K562 (cell line): ENCODE results near the gene C2CD4D. TPM values are rescaled to one million over a fixed set of nuclear protein-coding genes. Genes with fewer than 3 reads are reported as not detected.

Source experiments
- ATAC-seq: fragments of 200-7000 bp; cut with Tn5 transposase; 3 replicates; pipeline ENCODE4 v1.9.1; 2020; ENCODE audit warnings: moderate library complexity
- BruUV-seq: library from RNA; stranded (reverse); fragments of 400-500 nt; replicated peaks from 2 replicates; lab custom pipeline; 2021; lab: Mats Ljungman, UMichigan
- CTCF ChIA-PET: fragments of 300-600 bp; formaldehyde crosslinking; extraction: SDS; loops from one replicate; lab custom pipeline; 2021; ENCODE audit warnings: low intra/inter-chr PET ratio; lab: Yijun Ruan, JAX
- POLR2A ChIA-PET: fragments of 300-600, 350-650 bp; sonication (Branson Sonifier 250); formaldehyde crosslinking; extraction: SDS; loops from one replicate; lab custom pipeline; 2021; ENCODE audit warnings: antibody characterized with exemption, inconsistent platforms; lab: Yijun Ruan, JAX
- DNase-seq, 4 experiments: peaks; one replicate each; pipeline versions ENCODE4 v3.0.0 to v3.0.0-alpha.2; 2011 to 2018; ENCODE audit warnings: low spot score in 3 of 4, mixed read lengths in 3 of 4; ENCODE audit errors: extremely low read depth in 1 of 4
- FAIRE-seq: peaks from 2 replicates; lab custom pipeline; 2011; peaks lifted over from hg19 to GRCh38; lab: Jason Lieb, UNC
- H2AFZ ChIP-seq: 2 replicates; pipeline ENCODE4 v1.6.0; 2011; ENCODE audit warnings: low read depth, low read length, control low read depth, inconsistent platforms
- H3K27ac ChIP-seq: fragments of 200-600 bp; 3 replicates; pipeline ENCODE4 v1.8.0; 2011; ENCODE audit warnings: low read depth, mild to moderate bottlenecking, control low read depth, inconsistent platforms, low read length, moderate library complexity, mixed read lengths; ENCODE audit errors: extremely low read depth
- H3K27me3 ChIP-seq, 2 experiments: fragments of 300-600 bp in 1 of 2; 2 replicates in 1 of 2; 3 replicates in 1 of 2; pipeline versions ENCODE4 v1.6.0 to v1.8.0; 2011; ENCODE audit warnings: inconsistent platforms in 2 of 2, low read length in 2 of 2, mild to moderate bottlenecking in 1 of 2, mixed read lengths in 1 of 2, moderate library complexity in 1 of 2; ENCODE audit not compliant: control insufficient read depth in 2 of 2, insufficient read depth in 2 of 2
- H3K36me3 ChIP-seq: fragments of 300-600 bp; 3 replicates; pipeline ENCODE4 v1.8.0; 2011; ENCODE audit warnings: mild to moderate bottlenecking, low read length, inconsistent platforms; ENCODE audit not compliant: control insufficient read depth, insufficient read depth
- H3K4me1 ChIP-seq, 2 experiments: fragments of 200-600 bp in 1 of 2; replicated peaks in 1 of 2; 2 replicates in 1 of 2; 3 replicates in 1 of 2; pipeline versions ENCODE4 v1.5.1 to v1.8.0; 2011; ENCODE audit warnings: inconsistent platforms in 2 of 2, low read length in 2 of 2, mild to moderate bottlenecking in 1 of 2, mixed read lengths in 1 of 2, moderate library complexity in 1 of 2; ENCODE audit not compliant: control insufficient read depth in 2 of 2, insufficient read depth in 2 of 2
- H3K4me2 ChIP-seq: 2 replicates; pipeline ENCODE4 v1.6.1; 2011; ENCODE audit warnings: low read length, control low read depth, inconsistent platforms, mixed read lengths; ENCODE audit not compliant: insufficient read depth
- H3K4me3 ChIP-seq: fragments of 200-600 bp; sonication (generic), shearing (Covaris generic); 2 replicates; pipeline ENCODE4 v1.5.1; 2016; ENCODE audit warnings: control low read depth, inconsistent platforms
- H3K79me2 ChIP-seq: fragments of 200-600 bp; 3 replicates; pipeline ENCODE4 v1.8.0; 2011; ENCODE audit warnings: low read length, inconsistent platforms; ENCODE audit not compliant: control insufficient read depth, insufficient read depth
- H3K9ac ChIP-seq, 2 experiments: 2 replicates each; pipeline versions ENCODE4 v1.6.0 to v1.6.1; 2011; ENCODE audit warnings: low read depth in 2 of 2, low read length in 2 of 2, control low read depth in 1 of 2, inconsistent platforms in 1 of 2, mild to moderate bottlenecking in 1 of 2, mixed read lengths in 1 of 2; ENCODE audit not compliant: insufficient read depth in 1 of 2
- H3K9me1 ChIP-seq: one replicate; pipeline ENCODE4 v1.6.0; 2011; ENCODE audit warnings: inconsistent platforms, mild to moderate bottlenecking, low read length, moderate library complexity; ENCODE audit not compliant: control insufficient read depth, insufficient read depth
- H3K9me3 ChIP-seq: replicated peaks from 2 replicates; pipeline ENCODE4 v1.5.1; 2011; ENCODE audit warnings: low read depth, low read length, inconsistent platforms; ENCODE audit not compliant: control insufficient read depth, insufficient read depth
- H4K20me1 ChIP-seq: replicated peaks from 2 replicates; pipeline ENCODE4 v1.6.1; 2011; ENCODE audit warnings: low read length, inconsistent platforms, mixed read lengths; ENCODE audit not compliant: control insufficient read depth, insufficient read depth
- ZNF583 ChIP-seq: fragments of 250-450 bp; sonication (Bioruptor Pico); IDR thresholded peaks from 2 replicates; pipeline ENCODE4 v1.4.0; 2020
- WGBS: fragments of 100-300 bp; shearing (Covaris generic); methylation state at CpG from one replicate; pipeline ENCODE4 v1.1.6; 2016; ENCODE audit warnings: low coverage, mixed read lengths; ENCODE audit not compliant: insufficient coverage; ENCODE audit errors: missing lambda C conversion rate; 5-methylcytosine and 5-hydroxymethylcytosine counted together
- in situ Hi-C: fragments of 300-500 bp; cut with MboI; formaldehyde crosslinking; loops from 4 replicates; pipeline ENCODE4 v1.15.0; 2018; ENCODE audit warnings: inconsistent platforms, mixed read lengths
- intact Hi-C: fragments of 100-400 bp; cut with micrococcal nuclease; formaldehyde crosslinking; loops from 2 replicates; pipeline ENCODE4 v1.14.2; 2022
- polyA plus RNA-seq, 8 experiments: library from polyadenylated mRNA; depleted of rRNA in 4 of 8; stranded (reverse) in 5 of 8; unstranded in 3 of 8; fragments of >200 nt; fragmentation: Nextera tagmentation in 2 of 8; fragmentation: Illumina TruSeq in 1 of 8; extraction: Ambion mirVana in 2 of 8; extraction: Trizol in 1 of 8; gene quantifications; 2 replicates each; pipeline versions ENCODE4 v1.2.1 to v1.2.3, GENCODE V29; 2011 to 2014; ENCODE audit warnings: inconsistent platforms in 1 of 8, missing spikeins in 1 of 8
- total RNA-seq, 7 experiments: library from RNA; depleted of rRNA in 6 of 7; stranded (reverse); fragments of >200 nt in 6 of 7; fragmentation: Illumina TruSeq in 2 of 7; extraction: Trizol in 2 of 7; gene quantifications; 2 replicates each; pipeline versions ENCODE4 v1.2.1 to v1.2.3, GENCODE V29; 2011 to 2021; ENCODE audit warnings: low replicate concordance in 1 of 7
- TF ChIP-seq, protein P1 (sequence below), 2 experiments: IDR thresholded peaks in 1 of 2; conservative IDR thresholded peaks in 1 of 2; 2 replicates each; pipeline ENCODE4 v1.6.1; 2016; ENCODE audit warnings: low read depth in 2 of 2, mild to moderate bottlenecking in 1 of 2, missing compliant biosample characterization in 1 of 2, missing genetic modification characterization in 1 of 2, moderate library complexity in 1 of 2
- TF ChIP-seq, protein P2 (sequence below): sonication (generic); formaldehyde crosslinking; IDR thresholded peaks from 2 replicates; pipeline ENCODE4 v1.5.0; 2020; ENCODE audit warnings: missing genetic modification reagents
- TF ChIP-seq, protein P3 (sequence below): fragments of 450-650 bp; IDR thresholded peaks from 2 replicates; pipeline ENCODE4 v1.6.1; 2016
- TF ChIP-seq, protein P4 (sequence below), 3 experiments: IDR thresholded peaks in 2 of 3; conservative IDR thresholded peaks in 1 of 3; 2 replicates each; pipeline ENCODE4 v1.5.1; 2011 to 2012; ENCODE audit warnings: low read length in 3 of 3, mild to moderate bottlenecking in 3 of 3, control low read depth in 2 of 3, improper control_type of control experiment in 1 of 3, inconsistent platforms in 1 of 3, low read depth in 1 of 3, mixed read lengths in 1 of 3, moderate library complexity in 1 of 3; ENCODE audit not compliant: insufficient read depth in 2 of 3

C2CD4D gene
- total and polyA plus RNA-seq, 9 of the 15 experiments (the other 6 are each of a cell fraction or from before 2014, with no cell fraction given) = not detected

DNA sequence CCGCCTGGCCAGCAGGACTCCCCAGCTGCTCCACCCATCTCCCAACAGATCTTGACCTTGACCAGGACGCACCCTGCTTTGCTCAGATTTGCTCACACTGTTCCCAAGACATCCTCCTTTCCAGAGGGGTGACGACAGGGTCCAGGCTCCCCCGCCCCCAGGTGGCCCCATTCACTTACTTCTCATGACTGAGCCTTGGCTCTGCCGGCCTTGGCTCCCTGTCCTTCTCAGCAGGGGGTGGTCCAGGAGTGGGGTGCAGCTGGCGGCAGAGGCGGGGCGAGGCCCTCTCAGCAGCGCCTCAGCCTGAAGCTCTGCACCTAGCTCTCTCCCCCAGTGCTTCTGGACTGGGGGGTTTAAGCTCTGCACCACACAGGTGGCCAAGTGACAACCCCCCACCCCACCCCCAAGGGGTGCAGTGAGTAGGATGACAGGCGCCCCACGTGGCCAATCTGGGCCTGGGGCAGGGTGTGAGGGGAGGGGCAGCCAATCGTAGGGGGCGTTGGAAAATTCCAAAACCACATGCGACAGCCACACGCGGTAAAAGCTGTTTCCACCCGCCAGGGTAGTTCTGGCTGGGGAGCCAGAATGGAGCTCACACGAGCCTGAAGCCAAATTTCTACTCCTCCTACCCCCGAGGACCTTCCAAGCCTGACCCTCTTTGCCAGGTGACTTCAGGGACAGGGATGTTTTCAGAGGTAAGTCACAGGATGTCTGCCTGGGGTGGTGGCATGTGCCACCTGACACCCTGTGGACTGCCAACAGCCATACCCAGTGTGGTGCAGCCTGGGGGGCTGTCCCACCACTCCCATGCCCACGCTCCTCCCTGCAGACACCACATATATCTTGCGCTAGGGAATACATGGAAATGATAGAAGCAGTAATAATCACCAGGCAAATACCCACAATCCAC is 13.6 kb downstream of the C2CD4D start:
- intact Hi-C loops = no loop called here
- Histone ChIP-seq H3K79me2 (no peaks in the 10 kb centered on the region), H3K4me2 (no peak overlapping the region), H3K9me3 (no peaks in the 10 kb centered on the region), H3K27ac (no peak overlapping the region), H3K9me1 (no peaks in the 10 kb centered on the region), H4K20me1 (no peaks in the 10 kb centered on the region; the same call in 1 of the 2 replicates), H2AFZ (no peak overlapping the region), H3K4me1 (peaks cover 7 to 23% of the 10 kb centered on the region in 2 experiments), H3K36me3 (no peaks in the 10 kb centered on the region), H3K27me3 (peaks cover 20 to 46% of the 10 kb centered on the region in 2 experiments; a peak in 4 of 5 replicates), H3K4me3 (no peak overlapping the region), H3K9ac (peak overlapping the region in 1 of 2 experiments; percentile 35; a peak in 1 of 4 replicates)
- 14% methylated on average over 14 of the region's 21 CpGs for WGBS
- DNase-seq (peak; percentile 19 to 52 (median 38)), ATAC-seq (peak; percentile 15; the same call in 1 of the 3 replicates), FAIRE-seq (no peak)
- ChIA-PET CTCF (no interaction called here), POLR2A (interaction anchor here (0.6 to 1.0 kb wide), 2 partner anchors 28 to 51 kb away, joined by 3 read pairs; partner anchors contain the start of gene THEM5)
- TF ChIP-seq, protein P1, sequence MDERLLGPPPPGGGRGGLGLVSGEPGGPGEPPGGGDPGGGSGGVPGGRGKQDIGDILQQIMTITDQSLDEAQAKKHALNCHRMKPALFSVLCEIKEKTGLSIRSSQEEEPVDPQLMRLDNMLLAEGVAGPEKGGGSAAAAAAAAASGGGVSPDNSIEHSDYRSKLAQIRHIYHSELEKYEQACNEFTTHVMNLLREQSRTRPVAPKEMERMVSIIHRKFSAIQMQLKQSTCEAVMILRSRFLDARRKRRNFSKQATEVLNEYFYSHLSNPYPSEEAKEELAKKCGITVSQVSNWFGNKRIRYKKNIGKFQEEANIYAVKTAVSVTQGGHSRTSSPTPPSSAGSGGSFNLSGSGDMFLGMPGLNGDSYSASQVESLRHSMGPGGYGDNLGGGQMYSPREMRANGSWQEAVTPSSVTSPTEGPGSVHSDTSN (CRISPR knock-in tag; IDR thresholded peaks at IDR 0.05; ENCODE audit: low read depth) = no peak
- TF ChIP-seq, protein P1 (tag; conservative IDR thresholded peaks at IDR 0.05; ENCODE audit: low read depth) = 0 out of 2 replicates have a peak, but pooled peaks have one; percentile 19
- TF ChIP-seq ZNF583 (CRISPR knock-in tag) = no peak
- TF ChIP-seq, protein P2, sequence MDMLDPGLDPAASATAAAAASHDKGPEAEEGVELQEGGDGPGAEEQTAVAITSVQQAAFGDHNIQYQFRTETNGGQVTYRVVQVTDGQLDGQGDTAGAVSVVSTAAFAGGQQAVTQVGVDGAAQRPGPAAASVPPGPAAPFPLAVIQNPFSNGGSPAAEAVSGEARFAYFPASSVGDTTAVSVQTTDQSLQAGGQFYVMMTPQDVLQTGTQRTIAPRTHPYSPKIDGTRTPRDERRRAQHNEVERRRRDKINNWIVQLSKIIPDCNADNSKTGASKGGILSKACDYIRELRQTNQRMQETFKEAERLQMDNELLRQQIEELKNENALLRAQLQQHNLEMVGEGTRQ = 0 out of 2 replicates have a peak, but pooled peaks have one; percentile 34
- TF ChIP-seq, protein P3, sequence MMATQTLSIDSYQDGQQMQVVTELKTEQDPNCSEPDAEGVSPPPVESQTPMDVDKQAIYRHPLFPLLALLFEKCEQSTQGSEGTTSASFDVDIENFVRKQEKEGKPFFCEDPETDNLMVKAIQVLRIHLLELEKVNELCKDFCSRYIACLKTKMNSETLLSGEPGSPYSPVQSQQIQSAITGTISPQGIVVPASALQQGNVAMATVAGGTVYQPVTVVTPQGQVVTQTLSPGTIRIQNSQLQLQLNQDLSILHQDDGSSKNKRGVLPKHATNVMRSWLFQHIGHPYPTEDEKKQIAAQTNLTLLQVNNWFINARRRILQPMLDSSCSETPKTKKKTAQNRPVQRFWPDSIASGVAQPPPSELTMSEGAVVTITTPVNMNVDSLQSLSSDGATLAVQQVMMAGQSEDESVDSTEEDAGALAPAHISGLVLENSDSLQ = peak; percentile 87
- TF ChIP-seq, protein P4, sequence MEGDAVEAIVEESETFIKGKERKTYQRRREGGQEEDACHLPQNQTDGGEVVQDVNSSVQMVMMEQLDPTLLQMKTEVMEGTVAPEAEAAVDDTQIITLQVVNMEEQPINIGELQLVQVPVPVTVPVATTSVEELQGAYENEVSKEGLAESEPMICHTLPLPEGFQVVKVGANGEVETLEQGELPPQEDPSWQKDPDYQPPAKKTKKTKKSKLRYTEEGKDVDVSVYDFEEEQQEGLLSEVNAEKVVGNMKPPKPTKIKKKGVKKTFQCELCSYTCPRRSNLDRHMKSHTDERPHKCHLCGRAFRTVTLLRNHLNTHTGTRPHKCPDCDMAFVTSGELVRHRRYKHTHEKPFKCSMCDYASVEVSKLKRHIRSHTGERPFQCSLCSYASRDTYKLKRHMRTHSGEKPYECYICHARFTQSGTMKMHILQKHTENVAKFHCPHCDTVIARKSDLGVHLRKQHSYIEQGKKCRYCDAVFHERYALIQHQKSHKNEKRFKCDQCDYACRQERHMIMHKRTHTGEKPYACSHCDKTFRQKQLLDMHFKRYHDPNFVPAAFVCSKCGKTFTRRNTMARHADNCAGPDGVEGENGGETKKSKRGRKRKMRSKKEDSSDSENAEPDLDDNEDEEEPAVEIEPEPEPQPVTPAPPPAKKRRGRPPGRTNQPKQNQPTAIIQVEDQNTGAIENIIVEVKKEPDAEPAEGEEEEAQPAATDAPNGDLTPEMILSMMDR (IDR thresholded peaks at IDR 0.05 in 2 of 3, conservative IDR thresholded peaks at IDR 0.05 in 1 of 3; ENCODE audit: insufficient read depth in 2 of 3, low read depth in 1 of 3, low read length in 3 of 3) = 0 out of 6 replicates have a peak, but pooled peaks of 1 of the 3 experiments have one; percentile 2
- no TSS peak for BruUV-seq
- in situ Hi-C loops = no loop called here
